HG03460 (cell line): ENCODE measurements around the gene SVOP.

Source experiments
- ATAC-seq: cut with Tn5 transposase; IDR thresholded peaks from one replicate; pipeline ENCODE4 v1.9.1; 2021; ENCODE audit not compliant: unreplicated experiment

SVOP gene

DNA sequence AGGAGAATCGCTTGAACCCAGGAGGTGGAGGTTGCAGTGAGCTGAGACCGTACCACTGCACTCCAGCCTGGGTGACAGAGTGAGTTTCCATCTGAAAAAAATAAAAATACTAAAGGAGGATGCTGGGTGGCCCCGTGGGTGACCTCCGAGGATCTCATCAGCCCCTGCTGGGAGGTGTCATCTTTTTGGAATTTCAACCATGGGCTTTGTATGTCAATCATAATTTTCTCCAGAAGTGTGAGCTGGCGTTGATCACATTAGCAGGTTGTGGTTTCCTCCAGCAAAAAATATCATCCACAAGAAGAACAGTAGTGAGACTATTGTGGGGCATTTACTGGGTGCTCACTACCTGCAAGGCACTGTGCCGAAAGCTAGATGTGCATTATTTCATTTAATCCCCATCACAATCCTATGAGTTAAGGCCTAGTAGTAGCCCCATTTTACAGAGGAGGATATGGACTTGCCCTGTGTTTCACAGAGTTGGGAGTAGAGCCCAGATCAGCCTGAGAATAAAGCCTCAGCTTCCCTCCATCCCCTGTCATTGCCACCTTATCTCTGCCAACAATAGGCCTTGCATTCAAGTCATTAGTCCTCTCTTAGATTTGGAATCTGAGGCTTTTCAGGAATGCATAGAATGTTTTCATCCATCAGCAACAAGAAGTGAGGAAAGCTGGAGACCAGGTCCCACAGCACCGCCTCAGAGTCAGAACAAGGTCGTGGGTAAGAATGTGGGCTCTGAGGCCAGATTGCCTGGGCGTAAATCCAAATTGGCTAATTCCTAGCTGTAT is 39.8 kb downstream of the SVOP start:
- no peak for ATAC-seq

DNA sequence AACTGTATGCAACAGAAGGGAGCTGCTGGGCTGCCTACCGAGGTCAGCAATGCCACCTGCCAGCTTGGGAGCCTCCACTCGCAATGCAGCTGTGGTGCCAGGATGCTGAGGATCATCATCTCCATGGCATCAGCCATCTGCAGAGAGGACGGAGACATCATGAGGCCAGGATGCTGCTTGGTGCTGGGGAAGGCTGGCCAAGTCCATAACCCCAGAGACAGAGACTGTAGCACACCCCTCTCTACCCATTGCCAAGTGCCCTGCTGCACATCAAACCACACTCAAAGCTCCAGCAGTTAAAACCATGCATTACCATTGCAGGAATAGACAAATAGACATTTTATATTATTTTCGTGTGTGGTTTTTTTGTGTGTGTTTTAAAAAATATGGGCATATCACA is 43.5 kb downstream of the SVOP start:
- no peak for ATAC-seq

DNA sequence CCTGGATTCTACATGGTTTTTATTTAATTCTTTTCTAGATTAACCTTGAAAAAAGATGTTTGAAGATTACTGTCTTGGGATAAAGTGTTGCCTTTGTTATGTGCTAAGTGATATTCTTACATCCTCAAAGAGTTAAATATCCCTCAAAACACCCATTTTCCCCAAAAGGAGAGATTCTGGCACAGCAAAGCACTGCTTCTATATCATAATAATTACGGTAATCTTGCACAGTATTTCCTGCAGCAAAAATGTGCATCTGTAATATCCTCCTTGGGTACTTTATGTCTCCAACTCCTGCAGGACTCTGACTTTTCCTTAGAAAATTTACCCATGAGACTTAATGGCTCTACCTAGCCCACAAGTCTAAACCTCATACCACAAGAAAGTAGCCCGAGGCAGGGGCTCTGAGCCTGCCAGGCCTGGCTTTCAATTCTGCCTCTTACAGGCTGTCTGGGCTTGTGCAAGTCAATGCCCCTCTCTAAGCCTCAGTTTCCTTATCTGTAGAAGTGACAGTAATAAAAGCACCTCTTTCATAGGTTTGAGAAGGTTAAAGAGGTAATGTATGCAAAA is 45.8 kb downstream of the SVOP start:
- no peak for ATAC-seq

DNA sequence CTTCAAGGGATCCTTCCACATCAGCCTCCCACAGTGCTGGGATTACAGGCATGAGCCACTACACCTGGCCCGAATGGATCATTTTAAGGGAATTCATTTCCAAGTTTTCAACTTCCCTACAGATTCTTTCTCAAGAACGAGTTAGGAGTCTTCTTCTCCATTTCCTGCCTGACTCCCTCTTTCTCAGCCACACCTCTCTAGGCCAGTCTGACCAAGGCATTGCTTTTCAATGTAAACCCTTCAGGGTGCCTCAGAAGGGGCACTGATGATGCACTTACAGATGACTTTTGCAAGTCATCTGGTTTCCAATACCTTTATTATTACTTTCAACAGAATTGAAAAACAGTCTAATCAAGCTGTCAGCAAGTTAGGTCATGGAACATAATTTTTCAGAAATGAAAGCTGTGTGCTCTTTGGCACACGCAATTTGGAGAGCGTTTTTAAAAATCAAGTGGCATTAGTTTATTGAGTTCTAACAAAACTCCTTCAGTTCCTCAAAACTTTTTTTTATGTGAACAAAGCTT is 47.2 kb downstream of the SVOP start:
- no peak for ATAC-seq

DNA sequence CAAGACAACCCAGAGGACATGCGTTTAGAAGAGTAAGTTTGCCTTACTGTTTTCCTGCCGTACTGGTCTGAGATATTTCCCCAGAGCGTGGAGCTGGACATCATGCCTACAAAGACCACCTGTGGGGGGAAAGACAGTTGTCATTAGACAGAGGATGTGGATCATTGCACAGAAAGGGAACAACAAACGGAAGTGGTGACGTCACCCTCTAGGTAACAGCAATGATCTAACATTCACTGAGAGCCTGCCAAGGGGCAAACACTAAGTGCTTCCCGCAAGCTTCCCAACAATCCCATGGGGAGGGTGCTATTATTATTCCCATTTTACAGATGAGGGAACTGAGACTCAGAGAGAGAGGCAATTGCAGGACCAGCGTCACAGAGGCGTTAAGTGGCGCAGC is 48.5 kb downstream of the SVOP start:
- no peak for ATAC-seq

DNA sequence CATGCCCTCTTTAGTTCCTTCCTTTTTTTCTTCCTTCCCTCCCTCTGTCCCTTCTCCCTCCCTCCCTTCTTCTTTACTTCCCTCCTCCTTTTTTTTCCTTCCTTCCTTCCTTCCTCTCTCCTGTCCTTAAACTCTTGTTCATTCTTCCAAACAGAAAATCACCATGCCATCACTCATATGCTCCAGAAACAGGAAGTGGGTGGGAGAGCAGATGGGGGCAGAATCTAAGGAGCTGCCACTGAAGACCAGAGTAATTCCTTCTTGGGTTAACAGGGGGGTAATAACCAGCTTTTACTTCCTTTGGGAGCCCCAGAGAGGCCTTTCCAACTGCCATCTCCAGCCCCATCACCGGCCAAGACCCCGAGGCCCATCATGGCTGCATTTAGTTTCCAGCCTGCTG is 51.2 kb downstream of the SVOP start:
- no peak for ATAC-seq

DNA sequence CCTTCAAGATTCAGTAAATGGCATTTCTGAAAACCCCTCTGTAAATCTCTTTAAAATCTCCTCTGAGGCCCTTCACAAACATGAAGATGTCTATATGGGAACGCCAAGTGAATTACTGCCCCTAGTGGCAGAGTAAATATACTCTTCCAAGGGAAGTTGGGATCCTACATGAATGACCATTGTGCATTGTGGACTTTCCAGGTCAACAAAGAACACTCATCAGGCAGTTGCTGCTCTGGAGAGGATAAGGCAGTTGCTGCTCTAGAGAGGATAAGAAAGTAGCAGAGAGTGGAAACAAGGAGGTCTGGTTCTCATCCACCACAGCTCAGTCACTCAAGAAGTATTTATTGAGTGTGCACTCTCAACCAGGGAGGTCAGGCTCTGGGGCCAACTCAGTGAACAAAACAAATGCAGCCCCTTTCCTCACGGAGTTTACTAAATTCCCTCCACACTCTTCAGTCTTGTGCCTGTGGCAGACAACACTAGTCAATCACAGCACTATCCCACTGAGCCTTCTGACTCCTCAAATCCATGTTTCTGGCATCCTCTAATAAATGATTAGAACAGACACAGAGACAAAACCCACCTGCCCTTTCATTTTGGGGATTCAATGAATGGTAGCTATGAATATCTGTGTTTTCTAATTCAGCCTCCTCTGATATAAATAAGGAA is 52.9 kb downstream of the SVOP start:
- ATAC-seq = no peak

DNA sequence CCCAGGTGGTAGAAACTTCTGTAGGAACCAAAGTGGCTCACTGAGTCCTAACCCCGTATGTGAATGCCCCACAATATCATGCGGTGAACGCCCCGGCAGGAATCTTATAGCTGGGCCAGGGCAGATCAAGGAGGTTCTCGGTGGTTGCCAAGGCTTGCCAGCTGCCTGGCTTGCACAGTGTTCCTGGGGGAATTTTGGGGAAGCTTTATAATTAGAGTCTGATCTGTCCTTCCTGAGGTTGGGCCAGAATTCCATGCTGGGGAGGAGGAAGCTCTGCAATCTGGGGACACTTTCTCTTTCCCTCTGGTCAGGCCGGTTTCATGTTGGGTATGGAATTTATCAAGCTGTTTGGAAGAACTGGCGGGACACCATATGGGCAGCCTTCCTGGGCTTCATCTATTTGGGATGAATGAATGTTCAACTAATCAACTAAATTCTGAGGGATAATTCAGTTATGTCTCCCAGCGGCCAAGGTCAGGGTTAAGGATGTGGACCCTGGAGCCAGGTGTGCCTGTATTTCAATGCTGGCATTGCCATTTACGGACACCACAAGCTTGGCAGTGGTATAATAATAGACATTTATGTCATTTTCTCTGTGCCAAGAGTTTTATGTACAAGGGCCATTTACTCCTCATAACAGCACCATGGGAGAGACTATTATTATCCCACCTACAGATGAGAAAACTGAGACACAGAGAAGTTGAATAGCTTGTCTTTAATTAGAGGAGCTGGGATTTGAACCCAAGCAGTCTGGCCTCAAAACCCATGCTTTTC is 54.3 kb downstream of the SVOP start:
- no peak for ATAC-seq

DNA sequence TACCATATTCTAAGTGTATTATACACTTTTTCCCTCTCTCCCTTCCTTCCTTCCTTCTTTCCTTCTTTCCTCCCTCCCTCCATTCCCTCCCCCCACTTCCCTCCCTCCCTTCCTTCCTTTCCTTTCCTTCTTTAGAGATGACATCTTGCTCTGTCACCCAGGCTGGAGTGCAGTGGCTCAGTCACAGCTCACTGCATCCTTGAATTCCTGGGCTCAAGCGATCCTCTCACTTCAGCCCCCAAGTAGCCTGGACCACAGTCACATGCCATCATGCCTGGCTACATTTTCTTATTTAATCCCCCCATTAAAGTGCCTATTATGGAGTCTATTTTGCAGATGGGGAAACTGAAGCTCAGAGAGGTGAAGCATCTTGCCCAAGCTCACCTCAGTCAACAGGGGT is 55.0 kb downstream of the SVOP start:
- ATAC-seq = no peak

DNA sequence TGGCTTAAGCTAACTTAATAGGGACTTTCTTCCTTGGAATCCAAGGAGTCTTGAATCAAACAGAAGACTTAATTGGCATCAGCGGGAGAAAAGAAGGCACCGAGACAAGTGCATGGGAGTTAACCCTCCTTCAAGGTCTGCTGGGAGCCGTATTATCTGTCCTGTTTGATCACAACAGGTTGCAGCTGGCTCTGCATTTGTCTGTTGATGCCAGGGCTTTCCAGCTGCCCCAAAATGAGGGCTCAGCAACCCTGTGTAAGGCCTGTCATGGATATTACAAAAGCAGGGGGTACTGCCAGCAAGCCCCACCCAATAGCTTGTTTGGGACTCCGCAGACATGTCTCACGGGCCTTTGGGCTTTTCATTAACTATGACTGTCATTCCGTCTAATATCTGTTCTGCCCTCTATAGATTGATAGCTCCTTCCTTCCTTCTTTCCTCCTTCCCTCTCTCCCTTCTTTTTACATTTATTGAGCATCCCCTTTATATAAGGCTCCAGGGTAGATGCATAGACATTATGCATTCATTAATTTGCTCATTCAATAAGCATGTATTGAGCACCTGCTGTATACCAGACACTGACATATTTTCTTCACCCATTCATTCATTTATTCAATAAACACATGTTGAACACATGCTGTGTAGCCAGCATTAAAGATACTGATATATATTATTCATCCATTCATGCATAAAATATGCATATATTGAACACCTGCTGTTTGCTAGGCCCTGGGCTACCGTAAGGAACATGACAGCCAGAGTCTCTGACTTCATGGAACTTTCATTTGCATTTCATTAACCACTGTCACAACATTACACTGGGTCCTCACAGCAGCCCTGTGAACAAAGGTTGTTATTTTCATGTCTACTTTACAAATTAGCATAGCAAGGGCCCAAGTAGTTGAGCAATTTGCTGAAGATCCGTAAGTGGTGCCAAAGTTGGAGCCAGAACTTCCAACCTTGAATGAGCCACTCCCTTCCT is 56.2 kb downstream of the SVOP start:
- no peak for ATAC-seq

DNA sequence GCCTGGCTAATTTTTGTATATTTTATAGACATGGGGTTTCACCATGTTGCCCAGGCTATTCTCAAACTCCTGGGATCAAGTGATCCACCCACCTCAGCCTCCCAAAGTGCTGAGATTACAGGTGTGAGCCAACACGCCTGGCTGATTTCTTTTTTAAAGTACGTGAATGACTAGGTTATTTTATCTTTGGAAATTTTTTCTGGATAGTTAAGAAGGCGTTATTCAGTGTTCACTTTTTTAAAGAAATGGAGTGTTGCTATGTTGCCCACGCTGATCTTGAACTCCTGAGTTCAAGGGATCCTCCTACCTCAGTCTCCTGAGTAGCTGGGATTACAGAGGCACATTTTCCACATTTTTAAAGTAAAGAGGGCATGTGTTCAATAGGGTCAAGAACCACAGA is 58.6 kb downstream of the SVOP start:
- ATAC-seq = no peak

DNA sequence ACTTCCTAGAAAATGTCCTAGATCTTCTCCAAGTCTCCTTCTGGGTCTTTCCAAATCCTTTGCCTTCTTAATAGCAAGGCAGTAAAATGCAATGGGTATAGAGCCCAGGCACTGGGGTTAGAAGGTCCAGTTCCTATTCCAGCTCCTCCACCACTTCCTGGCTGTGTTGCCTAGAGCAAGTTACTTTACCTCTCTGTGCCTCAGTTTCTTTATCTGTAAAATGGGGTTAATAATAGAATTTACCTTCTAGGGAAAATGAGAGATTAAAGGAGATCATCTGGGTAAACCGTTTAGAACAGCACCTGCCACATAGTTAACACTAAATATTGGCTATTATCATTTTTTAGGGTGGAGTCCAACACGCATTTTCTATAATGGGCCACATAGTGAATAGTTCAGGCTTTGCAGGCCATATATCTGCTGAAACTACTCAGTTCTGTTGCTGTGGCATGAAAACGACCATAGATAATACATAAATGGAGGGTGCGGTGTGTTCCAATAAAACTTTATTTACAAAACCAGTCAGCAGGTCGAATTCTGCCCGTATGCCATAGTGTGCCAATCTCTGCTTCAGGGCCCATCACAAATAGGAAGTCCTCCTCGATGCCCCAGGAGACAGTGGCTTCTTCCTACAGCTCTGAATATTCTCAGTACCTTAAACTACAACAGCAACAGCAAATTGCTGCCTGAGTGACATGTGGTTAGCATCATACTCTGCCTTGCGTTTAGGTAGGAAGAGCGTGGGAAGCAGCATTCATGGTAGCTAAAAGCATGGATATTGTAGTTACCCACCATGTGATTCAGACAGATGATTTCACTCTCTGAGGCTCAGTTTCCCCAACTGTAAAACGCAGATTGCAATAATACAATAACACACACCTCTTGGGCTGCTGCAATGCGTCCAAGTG is 60.9 kb downstream of the SVOP start:
- no peak for ATAC-seq

DNA sequence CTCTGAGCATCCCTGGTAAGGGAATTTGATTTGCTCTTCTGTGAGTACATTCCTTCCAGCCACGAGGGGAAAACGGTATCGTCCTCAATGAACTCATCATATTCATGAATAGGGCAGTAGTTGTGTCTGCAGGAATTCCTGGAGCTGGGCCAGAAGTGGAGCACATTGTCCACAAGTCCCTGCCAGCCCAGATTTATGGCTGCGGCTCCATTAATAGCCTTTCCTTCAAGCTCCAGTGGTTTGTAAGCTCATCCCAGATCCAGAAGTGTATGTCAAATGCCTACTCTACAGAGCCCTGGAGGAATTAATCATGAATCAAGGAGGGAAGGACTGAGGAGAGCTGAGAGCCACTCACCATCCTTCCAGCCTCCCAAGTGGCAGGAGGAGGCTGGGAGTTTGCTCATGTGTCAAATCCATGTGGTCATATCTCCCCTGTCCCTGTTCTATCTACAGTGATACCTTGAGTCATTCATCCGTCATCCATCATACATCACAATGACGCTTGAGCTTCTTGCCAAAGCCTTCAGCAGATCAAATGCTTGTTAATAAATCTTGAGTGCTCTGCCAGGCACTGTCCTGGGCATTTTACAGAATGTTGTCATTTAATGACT is 65.5 kb downstream of the SVOP start:
- ATAC-seq = no peak

DNA sequence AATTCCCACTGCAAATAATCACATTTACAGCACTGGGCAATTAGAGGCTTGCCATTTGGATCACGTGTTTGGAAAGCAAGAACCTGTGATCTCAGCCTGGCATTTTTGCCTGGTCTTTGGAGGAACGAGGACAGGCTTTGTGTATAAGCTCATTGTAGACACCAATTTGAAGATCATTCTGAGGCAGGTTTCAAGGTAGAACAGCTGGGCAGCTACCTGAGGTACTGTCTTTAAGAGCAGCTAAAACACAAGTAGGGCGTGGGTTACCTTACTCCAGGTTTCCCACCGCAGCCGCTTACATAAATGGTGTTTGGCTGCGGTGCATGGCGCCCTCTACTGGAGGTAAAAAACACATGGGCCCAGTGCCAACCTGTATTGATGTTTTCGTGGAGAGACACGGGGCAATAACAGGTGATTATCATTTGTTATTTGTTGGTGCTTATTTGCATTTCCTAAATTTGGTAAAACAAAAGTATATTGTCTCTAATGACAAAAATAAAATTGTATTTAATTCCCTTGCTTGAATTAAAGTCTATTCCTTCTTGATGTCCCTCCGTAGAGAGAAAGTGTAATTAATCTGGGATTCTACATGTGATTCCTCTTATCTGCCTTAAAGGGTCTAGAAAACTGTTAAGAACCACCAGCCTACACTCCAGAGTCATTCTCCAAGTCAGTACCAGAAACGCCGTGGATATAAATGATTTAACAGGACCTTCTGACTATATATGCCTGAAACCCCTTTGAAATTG is 69.7 kb downstream of the SVOP start:
- ATAC-seq = no peak

DNA sequence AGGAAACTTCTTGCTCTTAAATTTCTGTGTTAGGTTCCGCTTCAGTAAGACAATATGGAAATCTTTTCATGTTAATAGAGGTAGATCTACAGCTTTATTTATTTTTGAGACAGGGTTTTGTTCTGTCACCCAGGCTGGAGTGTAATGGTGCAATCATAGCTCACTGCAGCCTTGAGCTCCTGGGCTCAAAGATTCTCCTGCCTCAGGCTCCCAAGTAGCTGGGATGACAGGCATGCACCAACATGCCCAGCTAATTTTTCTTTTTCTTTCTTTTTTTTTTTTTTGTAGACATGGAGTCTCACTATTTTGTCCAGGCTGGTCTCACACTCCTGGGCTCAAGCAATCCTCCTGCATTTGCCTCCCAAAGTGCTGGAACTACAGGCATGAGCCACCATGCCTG is 70.9 kb downstream of the SVOP start:
- no peak for ATAC-seq

DNA sequence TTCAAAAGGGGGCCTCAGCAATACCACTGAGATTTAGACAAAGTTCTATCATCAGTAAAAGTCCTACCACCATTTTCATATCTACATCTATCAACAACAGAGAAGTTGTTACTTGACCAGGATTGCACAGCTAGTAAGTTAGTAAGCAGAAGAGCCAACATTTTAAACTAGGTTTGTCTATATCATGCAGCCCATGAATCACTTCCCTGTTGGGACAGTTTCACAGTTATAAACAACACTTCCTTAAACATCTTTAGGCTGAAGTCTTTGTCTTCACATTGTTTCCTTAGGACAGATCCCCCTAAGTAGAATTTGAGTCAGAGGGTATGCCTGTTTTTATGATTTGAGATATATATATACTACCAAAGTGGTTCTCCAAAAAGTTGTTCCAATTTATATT is 72.5 kb downstream of the SVOP start:
- no peak for ATAC-seq

DNA sequence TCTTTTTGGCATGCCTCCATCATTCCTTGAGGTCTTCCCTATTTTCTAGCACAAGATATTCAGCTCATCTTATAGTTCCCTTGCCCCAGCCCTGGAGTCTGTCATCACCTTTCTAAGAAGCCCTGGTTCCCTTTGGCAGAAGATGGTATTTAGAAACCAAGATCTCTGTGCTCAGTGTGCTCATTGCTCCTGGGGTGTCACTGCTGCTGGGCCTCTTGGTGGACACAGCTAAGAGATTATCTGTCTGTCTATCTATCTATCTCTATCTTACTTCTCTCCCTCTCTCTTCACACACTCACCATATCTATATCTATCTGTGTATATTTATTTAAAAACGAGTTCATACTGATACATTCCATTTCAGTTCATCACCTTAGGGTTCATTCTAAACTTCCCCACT is 73.8 kb downstream of the SVOP start:
- ATAC-seq = no peak

DNA sequence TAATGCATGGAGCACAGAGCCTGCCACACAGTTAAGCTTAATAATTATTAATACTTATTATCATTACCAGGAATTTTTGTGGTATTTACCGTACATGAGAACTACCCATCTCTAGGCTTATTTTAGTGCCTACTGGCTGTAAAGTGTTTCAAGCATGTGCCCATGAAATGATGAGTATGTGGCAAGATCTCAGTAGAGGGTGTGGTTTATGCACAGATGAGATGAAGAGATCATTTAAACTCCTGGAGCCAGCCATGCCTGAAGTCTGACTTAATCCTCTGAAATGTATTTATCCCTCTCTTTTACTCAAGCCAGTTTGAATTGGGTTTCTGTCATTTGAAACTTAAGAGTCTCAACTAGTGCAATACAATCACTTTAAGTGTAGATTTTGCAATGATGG is 80.7 kb downstream of the SVOP start:
- ATAC-seq = no peak
